Stimulated activated CD4-positive, alpha-beta T cell treated with anti-CD3 and anti-CD28 coated beads, TNF-alpha, amount 100 ng/mL, for 24 hours (primary cell): Measurements from ENCODE around the gene ASPSCR1.

ENCODE experiments used
- DNase-seq, 3 experiments: peaks; one replicate each; pipeline ENCODE4 v3.0.0-alpha.2; 2020; ENCODE audit warnings: low read depth in 3 of 3

ASPSCR1 gene

DNA sequence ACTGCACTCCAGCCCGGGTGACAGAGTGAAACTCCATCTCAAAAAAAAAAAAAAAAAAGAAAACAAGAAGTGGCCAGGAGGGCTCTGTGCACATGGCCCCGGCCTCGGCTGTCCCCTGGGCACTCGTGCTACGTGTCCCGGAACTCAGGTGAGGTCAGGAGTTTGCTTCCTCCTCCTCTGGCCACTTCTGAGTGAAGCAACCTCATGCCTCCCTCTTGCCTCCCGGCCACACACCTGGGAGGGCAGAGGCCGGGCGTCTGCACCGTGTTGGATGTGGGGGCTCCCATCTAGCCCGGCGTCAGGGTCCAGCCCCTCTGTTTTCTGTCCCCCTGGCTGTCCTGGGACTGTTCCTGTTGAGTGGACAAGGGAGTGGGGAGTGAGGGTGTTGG lies 22.2 kb downstream of the ASPSCR1 start:
- DNase-seq, result no peak

DNA sequence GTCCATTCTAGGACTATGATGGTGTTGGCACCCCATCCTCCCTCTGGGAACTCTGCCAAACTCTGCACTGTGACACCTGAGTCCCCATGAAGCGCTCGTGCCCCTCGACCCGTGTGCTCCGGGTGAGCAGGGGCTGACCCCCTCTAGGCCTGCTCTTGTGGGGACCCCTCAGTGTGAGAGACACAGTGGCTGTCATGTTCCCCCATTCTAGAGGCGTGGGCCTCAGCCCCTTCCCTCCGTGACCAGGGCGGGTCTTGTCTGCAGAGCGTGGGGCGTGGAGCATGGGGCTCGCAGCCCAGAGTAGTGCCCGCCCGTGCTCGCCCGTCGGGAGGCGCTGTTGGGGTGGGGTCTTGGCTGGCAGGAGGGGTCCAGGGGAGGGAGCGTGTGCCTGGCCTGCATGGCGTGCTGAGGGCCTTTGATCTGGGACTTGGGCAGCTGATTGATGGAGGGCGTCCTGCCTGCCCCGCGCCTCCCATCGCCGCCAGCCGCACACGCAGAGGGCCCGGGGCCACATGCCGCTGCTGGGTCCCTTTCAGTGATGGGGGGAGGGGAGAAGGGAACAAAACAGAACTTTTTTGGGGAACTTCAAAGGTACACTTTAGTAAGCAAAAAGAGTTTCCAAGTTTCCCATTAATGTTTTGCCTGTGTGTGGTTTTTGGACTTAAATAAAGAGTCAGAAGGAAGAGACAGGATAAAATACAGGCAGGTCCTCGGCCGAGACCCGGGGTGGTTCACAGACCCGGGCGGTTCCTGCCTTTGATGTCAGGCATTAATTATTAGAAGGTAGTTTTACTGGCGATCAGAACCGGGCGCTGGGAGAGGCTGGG lies 22.8 kb downstream of the ASPSCR1 start:
- no peak for DNase-seq

DNA sequence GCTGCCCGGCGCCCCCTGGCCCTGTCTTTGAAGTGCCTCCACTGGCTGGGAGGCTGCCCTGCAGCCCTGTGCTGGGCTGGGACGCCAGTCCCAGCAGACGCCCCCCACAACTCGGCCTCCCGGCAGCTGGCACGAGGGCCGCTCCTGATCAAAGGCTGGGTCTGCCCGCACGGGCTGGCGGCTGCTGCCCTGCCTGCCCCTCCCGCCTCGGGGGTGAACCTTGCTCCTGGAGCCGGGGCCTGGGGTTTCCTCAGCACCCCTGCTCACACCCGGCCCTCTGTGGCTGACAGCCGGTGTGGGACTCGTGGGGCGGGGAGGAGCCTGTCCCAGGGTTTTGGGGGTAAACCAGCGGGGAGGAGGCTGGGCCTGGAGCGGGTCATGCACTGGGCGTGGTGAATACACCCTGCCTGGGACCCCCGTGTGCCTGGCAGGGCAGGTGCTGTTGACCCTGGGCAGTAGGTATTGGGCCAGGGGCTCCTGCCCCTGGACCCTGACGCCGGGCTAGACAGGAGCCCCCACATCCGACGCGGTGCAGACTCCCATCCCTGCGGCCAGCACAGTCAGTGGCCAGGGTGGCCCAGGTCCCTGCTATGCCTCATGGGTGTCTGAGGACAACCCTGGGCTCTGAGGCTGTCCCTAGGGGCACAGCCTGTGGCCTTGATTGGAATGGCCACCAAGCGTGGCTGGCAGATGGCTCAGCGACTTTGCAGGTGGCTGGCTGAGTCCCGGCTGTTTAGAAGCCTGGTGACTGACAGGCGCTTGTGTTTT lies 23.6 kb downstream of the ASPSCR1 start:
- no peak for DNase-seq

DNA sequence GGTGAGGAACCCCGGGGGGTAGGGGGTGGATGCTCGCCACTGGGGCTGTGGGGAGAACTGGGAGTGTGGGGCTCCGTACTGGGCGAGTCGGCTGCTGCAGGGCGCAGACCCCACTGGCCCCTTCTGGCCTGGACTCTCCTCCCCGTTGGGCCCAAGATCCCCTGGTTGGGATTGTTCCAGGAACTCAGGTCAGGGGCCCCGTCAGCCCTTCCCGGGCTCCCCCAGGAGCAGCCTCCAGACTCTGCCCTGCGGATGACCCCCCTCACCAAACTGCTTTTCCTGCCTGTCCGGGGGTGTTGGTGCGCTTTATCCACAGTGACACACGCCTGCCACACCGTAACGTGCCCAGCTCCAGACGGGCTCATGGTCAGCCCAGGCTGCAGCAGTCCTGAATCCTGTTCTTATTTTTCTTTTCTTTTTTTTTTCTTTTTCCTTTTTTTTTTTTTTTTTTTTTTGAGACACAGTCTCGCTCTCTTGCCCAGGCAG lies 24.2 kb downstream of the ASPSCR1 start:
- no peak for DNase-seq

DNA sequence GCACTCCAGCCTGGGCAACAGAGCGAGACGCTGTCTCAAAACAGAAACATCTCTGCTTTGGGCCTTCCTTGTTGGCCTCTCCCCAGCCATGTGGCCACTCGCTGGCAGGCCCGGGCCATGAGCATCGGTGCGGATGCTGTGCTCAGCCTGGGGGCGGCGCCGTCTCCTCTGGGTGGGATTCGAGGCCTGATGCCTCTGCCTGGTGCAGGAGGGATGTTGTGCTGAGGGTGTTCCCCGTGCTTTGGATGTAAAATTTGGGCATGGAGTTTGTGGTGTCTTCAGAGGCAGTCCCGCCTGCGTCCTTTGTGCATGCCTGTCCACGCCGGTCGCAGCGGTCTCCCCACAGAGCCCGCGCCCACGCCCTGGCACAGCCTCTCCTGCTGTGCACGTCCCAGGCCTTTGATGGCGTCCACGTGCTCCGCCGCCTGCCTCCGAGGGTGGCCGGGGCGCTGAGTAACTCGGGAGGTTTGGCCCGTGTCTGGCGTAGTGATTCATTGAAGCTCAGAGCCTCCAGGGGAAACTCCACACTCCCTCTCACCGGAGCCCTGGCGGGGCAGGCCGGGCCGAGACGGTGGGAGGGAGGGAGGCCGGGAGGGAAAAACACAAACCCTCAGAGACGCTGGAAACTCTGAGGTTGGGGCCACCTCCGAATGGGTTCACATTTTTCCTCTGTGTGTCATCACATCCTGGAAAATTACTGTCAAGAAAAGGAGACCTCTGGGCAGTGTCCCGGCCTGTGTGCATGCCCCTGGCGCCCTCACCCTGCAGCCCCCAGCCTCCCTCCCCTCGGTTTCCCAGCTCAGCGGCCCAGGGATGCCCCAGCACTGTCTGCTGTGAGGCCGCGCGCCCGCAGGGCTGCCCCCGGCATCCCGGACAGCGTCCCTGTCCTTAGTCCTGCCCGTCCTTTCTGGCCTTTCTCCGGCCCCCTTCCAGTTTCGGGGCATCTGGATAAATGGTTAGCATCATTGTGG lies 26.3 kb downstream of the ASPSCR1 start:
- peak in 1 of 3 experiments; percentile 44 for DNase-seq

DNA sequence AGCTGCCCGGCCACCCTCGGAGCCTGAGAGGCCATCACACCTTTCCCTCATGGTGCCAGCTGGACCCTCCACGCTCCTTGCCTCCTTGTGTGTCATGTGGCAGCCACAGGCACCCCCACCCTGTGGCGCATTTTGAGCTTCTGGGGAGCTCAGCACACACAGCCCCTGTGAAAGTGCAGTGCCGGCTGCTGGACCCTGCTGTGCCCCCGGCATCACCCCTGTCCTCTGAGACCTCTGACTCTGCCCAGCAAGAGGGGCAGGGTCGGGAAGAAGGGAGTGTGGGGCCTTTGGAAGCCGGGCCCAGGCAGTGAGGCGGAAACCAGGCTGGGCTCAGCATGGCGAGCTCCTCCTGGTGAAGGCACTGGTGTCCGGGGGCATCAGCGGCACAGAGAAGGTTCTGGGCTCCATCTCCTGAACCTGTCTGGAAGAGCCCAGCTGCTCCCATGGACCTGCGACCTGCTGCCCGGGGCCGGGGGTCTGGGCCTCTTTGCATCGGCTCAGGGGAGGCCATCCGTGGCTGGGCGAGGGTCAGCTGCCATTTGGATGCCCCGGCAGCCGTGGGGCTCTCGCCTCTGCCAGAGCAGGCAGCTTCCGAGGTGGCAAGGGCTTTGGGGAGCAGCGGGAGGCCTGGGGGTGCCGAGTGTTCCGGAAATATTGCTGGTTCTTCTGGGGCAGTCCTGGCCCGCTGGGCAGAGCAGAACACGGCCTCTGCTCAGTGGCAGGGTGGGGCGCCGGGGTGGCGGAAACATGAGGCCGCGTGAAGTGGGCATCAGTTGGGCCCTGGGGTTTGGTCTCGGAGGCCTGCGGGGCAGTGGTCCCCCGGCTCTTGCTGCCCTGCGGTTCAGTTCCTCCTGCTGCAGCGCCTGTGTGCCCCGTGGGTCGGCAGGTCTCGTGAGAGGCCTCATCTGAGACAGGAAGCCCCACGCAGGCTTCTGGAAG lies 27.4 kb downstream of the ASPSCR1 start:
- no peak for DNase-seq

DNA sequence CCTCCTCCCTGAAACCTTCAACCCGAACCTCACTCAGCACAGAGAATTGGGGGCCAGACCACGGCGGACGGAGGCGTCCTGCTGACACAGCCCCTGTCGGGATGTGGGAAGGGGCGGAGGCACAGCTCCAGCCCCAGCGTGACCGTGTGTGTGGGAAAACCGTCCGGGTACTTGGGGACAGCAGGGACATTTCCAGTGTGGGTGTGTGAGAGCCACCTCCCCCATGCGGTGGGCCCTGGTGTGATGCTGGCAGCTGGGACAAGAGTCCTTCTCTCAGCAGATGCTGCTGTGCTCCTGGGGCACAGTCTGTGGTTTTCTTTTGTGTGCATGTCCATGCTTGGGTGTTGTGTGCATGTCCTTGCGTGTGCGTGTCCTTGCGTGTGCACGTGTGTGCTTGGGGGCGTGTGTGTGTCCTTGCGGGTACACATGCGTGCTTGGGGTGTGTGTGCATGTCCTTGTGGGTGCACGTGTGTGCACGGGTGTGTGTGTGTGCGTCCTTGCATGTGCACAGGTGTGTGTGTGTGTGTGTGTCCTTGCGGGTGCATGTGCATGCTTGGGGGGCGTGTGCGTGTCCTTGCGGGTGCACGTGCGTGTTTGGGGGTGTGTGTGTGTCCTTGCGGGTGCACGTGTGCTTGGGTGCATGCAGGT lies 28.4 kb downstream of the ASPSCR1 start:
- no peak for DNase-seq

DNA sequence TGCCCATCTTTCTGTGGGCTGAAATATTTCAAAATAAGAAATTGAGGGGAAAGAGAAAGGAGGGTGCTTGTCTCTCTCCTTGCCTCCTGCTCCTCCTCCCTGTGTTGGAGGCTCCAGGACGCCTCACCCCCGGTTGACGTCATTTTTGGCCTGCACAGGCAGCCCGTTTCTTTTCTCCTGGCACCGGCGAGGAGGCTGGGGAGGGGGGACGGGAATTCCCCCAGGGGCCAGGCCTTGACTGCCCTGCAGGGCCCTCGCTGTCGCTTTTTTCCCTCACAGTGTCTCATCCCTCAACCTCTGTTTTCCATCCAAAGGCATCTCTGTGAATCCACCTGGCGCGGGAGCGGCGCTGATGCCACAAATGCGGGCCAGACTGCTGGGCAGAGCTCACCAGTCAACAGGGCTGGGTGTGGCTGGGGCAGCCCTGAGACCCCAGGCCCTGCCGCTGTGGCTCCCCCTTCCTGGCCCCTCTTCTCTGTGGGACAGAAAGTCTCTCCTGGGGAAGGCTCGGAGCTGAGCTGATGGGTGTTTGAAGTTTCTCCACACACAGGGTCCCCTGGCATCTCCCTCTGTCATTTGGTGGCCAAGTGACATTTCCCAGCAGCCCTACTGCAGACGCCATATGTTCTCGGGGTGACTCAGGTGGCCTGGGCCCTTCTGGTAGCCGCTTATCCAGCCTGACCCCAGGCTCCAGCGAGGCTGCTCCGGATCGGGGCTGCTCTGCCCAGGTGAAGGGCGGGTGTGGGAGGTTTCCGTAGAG lies 29.2 kb downstream of the ASPSCR1 start:
- DNase-seq, result no peak

DNA sequence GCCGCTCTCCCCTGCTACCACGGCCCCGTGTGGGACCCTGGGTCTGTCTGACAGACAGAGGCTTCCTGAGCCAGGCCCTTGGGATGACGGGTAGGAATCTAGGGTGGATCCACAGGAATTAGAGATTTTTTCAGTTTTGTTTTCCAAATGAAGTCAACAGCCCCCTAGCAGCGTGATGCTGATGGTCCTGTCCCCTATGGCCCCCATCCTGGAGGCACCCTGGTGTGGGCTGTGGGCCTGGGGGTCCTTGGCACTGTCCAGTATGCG lies 29.7 kb downstream of the ASPSCR1 start:
- DNase-seq, result no peak

DNA sequence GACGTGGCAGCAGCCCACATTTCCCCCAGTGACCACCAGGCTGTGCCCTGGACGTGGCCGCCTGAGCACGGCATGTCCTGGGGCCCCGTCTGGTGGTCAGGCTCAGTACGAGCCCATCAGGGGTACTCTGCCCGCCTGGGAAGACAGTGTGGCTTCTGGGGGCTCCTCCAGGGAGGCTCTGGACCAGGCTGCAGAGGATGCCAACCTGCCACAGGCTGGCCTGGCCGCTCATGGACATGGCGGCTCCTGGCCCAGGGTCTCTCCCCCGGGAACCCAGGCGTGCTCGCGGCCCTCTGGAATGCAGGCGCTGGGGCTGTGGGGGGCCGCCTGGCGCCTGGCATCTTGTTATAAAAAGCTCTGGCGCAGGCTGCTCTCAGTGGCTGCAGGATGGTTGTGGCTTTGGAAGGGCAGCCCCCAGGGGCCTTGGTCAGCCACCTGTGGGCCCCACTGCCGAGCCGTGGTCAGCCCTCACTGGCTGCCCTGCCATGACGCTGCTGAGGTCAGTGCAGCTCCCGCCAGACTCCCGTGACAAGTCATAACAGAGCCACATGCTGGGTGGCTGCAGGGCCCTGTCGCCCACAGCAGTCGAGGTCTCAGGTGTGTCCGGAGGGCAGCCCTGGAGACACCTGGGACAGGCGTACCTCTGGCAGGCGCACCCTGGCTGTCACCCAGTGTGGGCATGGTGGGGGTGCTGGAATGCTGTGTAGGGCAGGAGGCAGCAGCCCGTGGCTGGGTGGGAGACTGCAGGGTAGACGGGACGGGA lies 30.2 kb downstream of the ASPSCR1 start:
- no peak for DNase-seq

DNA sequence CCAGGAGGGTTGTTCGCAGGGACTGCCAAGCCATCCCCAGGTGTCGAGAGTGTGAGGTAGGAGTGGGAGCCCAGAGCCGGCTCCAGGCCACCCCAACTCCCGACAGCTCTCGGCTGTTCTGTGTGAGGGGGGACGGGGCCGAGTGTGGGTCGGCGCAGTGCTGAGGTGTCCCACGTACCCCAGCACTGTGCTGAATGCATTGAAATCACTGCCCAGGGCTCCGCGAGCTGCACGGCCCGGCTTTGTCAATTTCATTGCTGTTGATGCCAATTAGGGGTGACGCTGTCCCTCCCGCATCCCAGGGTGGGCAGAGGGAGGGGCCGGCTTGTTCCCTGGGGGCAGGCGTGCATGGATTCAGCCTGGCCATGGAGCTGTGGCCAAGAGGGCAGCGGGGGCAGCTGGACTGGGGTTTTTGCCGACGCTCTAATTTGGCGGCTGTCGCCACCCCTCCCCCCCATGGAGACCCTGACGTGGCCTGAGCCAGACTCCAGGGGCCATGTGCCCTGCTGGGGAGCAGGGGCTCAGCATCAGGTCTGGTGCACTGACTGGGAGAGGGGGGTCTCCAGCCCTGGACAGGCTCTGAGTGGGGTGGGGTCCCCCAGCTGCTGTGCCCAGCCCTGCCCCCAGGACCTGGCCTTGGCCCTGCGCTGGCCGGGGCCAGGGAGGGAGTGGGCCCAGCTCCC lies 31.0 kb downstream of the ASPSCR1 start:
- DNase-seq, result no peak

DNA sequence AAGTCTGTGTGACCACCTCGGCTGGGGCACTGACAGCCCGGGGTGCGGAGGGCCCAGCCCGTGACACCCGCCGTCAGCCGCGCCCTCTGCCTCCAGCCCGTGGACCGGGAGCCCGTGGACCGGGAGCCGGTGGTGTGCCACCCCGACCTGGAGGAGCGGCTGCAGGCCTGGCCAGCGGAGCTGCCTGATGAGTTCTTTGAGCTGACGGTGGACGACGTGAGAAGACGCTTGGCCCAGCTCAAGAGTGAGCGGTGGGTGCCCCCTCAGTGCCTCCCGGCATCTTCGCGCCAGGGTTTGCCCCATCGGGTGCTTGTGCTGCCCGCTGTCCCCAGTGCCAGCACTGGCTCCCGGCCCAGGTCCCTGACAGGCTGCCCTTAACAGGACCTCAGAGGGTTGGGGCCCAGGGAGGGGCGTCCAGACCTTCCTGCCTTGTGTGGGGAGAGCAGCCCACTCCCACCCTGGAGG lies 31.5 kb downstream of the ASPSCR1 start:
- DNase-seq, result no peak

DNA sequence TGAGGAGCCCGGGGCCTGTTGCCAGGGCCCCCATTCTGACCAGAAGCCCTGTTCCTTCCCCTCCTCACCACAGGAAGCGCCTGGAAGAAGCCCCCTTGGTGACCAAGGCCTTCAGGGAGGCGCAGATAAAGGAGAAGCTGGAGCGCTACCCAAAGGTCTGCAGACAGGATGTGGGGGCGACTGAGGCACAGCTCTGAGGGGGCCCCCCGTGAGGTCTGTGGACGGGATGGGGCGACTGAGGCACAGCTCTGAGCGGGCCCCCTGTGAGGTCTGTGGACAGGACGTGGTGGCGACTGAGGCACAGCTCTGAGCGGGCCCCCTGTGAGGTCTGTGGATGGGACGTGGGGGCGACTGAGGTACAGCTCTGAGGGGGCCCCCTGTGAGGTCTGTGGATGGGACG lies 32.0 kb downstream of the ASPSCR1 start:
- DNase-seq, result no peak

DNA sequence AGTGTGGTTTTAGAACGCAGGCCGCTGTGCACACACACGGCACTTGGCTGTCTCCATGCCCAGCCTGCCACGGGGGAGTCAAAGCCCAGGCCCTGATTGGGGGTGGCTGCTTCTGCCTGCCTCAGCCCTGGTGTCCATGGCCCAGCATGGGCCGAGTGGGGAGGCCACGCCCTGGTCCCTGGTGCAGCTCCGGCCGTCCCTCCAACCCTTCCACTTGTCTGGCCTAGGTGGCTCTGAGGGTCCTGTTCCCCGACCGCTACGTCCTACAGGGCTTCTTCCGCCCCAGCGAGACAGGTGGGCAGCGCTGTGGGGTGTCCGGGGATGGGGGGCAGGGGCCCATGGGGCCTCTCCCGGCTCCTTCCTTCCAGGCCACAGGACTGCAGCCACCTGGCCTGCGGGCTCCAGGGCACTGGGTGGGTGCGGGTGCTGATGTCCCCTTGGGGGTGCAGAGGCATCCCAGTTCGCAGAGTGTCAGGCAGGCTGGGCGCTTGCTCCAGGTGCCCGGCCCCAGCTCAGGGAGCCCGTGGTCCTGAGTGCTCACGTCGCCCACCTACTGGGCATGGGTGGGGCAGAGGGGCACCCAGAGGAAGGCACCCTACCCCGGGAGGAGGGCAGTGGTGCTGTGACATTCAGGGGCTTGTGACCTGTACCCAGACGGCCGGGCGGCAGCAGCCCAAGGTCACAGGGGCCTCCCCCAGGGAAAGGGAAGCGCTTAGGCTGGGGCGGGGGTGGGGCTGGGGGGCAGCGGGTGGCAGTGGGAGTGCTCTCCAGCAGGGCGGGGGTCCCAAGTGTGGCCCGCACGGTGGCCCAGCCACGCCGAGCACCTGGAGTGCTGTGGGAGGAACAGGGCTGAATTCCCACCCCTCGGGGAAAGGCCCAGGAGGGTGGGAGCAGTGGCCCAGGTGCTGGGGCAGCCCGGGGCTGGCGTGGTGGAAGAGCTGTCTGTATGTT lies 33.4 kb downstream of the ASPSCR1 start:
- DNase-seq, result no peak

DNA sequence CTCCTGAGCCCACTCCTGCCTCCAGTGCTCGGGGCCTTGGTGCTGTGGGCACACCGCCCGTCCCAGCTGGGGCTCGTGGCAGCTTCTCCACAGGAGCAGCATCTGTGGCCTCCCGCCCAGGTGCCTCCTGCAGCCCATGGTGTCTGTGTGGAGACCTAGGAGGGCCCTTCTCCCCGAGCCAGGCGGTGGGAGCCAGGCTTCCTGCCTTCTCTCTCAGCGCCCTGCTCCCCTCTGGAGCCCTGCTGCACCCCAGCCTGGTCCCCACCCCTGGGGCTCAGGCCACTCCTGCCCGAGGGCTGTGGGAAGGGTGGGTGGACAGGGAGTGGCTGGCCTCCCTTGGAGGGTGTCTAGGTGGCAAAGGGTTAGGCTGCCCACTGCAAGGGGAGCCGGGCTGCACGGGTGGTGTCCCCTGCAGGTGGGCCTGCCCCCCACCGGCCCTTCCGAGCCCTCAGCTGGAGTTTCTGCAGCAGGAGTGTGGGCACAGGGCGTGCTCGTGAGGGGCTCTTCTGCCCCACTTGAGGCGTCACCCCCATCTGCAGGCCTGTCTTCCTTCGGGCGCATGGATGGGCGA lies 34.3 kb downstream of the ASPSCR1 start:
- no peak for DNase-seq

DNA sequence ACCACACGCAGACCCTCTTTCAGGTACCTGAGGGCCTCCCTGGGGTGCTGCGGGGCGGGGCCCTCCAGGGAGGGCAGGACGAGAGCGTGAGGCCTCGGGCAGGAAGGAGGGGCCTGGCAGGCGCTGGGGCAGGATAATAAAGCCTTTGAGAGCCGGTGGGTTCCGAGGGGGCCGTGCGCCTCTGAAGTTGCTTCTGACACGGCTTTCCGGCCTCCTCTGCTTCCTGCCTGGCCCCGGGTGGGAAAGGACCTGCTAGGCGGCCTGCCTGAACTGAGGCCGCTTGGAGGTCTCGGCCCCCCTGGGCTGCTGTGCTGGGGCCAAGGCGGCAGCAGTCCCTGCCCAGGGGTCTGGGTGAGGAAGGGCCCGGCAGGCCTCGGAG lies 34.8 kb downstream of the ASPSCR1 start:
- DNase-seq, result no peak
